Stimulated activated memory B cell treated with anti-CD40 and anti-IgM and Interleukin-4, amounts not matched to agents 10 μg/mL and 1 μg/mL and 100 μg/mL, for 72 hours (primary cell): Measurements from ENCODE around the gene THRAP3.

Experiments
- ATAC-seq: fragments of 150-1000 bp; cut with Tn5 transposase; 2 replicates; pipeline ENCODE4 v1.10.0; 2021
- H3K27ac Mint-ChIP-seq: one replicate; pipeline ENCODE4 v1.8.0; 2022; ENCODE audit warnings: mild to moderate bottlenecking, mixed read lengths
- H3K27me3 Mint-ChIP-seq: one replicate; pipeline ENCODE4 v1.8.0; 2022; ENCODE audit warnings: mixed read lengths
- H3K36me3 Mint-ChIP-seq: one replicate; pipeline ENCODE4 v1.8.0; 2022; ENCODE audit warnings: mixed read lengths
- H3K4me1 Mint-ChIP-seq: one replicate; pipeline ENCODE4 v1.8.0; 2022; ENCODE audit warnings: mixed read lengths
- H3K4me3 Mint-ChIP-seq: one replicate; pipeline ENCODE4 v1.8.0; 2022; ENCODE audit warnings: mild to moderate bottlenecking, moderate library complexity, mixed read lengths
- H3K9me3 Mint-ChIP-seq: one replicate; pipeline ENCODE4 v1.8.0; 2022; ENCODE audit warnings: mixed read lengths

The THRAP3 gene

DNA sequence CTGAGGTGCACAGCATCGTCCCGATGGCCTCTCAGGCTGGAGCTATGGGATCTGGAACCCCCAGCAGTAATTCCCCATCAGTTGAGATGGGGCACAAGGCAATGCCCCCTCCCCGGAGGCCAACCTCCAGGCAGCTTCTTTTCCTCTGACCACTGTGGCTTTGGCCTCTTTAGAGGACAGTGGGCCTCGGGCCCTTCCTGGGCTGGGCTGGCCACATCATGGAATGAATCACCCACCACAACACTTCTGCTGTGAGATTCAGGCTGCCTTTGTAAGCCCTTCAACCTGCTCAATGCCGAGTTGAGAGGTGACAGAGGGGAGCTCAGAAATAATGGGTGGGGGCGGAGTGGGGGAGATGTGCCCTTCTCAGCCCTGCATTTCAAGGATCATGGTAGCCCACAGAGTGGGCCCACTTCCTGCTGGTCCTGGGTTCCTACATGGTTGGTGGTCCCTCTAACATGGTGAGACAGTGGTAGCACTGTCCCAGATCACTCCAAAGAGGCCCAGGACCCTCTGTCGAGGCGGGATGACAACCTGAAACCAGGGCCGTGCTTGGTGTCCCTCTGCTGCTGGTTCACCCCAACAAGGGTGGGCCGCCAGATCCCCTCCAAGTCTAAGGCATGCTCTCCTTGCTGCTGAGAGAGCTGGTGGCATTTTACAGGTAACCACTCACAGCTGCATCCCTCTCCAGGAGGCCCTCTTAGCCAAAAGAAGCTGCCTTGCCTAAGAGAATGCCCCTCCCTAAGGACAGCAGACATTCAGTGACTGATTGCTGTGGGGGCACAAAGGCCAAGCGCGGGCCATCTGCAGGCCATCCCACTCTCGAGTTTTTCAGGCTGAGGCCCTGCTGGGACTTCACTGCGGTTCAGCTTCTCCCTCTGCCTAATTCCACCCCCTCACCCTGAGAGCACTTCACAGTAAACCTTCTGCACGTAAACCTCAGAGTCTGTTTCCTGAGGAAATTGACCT, 129.0 kb downstream of the THRAP3 start:
- H3K4me1 Mint-ChIP-seq, result peaks cover 19% of the 10 kb centered on the region
- H3K27ac Mint-ChIP-seq, result no peak overlapping the region
- H3K36me3 Mint-ChIP-seq, result peaks cover 69% of the 10 kb centered on the region
- no peaks in the 10 kb centered on the region for H3K9me3 Mint-ChIP-seq
- H3K4me3 Mint-ChIP-seq, result no peak overlapping the region
- no peaks in the 10 kb centered on the region for H3K27me3 Mint-ChIP-seq
- no peak for ATAC-seq

DNA sequence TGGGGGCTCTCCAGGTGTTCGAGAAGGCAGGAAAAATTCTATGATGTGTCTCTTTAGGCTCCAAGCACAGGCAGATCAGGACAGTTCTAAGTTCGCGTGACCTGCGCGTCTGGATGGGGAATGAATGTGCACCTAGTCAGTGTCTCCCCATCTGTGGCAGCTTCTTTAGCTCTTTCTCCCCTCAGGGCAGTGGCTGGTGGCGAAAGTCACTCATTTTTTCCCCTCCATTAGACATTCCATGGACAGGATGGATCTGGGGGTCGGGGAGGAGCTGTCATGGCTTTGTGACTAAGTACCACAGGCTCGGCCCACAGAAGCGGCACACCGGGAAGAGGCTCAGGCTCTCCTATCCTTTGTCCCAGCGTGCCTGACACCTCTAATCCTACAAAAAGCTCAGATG, 130.2 kb downstream of the THRAP3 start:
- Mint-ChIP-seq H3K9me3 (no peaks in the 10 kb centered on the region), H3K27me3 (no peaks in the 10 kb centered on the region), H3K27ac (no peak overlapping the region), H3K4me3 (no peak overlapping the region), H3K36me3 (peaks cover 76% of the 10 kb centered on the region), H3K4me1 (peaks cover 22% of the 10 kb centered on the region)
- no peak for ATAC-seq
